Lung (tissue), 12 donors: Measurements from ENCODE around the gene ARHGEF1. TPM values are rescaled to one million over a fixed set of nuclear protein-coding genes. Genes with fewer than 3 reads are reported as not detected.
"Not testable (repeated sequence)": the region's sequence is repeated elsewhere in the genome, so short reads cannot be mapped to it uniquely, and the experiment has no call there.

Experiments
- ATAC-seq: fragments of 200-7000 bp; cut with Tn5 transposase; one replicate; pipeline ENCODE4 v1.9.1; 2020; ENCODE audit warnings: moderate number of reproducible peaks; ENCODE audit not compliant: insufficient read depth, low FRiP score
- DNase-seq, 3 donors: peaks; one replicate each; pipeline ENCODE4 v3.0.0-alpha.2; 2013 to 2017
- H3K27ac ChIP-seq, 2 donors: one replicate each; pipeline ENCODE4 v1.5.1; 2013; ENCODE audit warnings: mild to moderate bottlenecking in 2 of 2, moderate library complexity in 2 of 2, control low read depth in 1 of 2, inconsistent platforms in 1 of 2, low read depth in 1 of 2, low read length in 1 of 2
- H3K27me3 ChIP-seq, 3 donors: one replicate each; pipeline ENCODE4 v1.5.1; 2013; ENCODE audit warnings: low read length in 2 of 3; ENCODE audit not compliant: control insufficient read depth in 3 of 3, insufficient read depth in 3 of 3
- H3K36me3 ChIP-seq, 4 donors: one replicate each; pipeline ENCODE4 v1.5.1; 2013; ENCODE audit warnings: low read length in 4 of 4, mild to moderate bottlenecking in 1 of 4, moderate library complexity in 1 of 4; ENCODE audit not compliant: control insufficient read depth in 4 of 4, insufficient read depth in 4 of 4
- H3K4me1 ChIP-seq, 5 donors: one replicate each; pipeline ENCODE4 v1.5.1; 2013; ENCODE audit warnings: low read length in 5 of 5, mild to moderate bottlenecking in 2 of 5, moderate library complexity in 1 of 5; ENCODE audit not compliant: control insufficient read depth in 5 of 5, insufficient read depth in 5 of 5
- H3K4me3 ChIP-seq: one replicate; pipeline ENCODE4 v1.5.1; 2013; ENCODE audit warnings: mild to moderate bottlenecking, control low read depth, moderate library complexity
- H3K9ac ChIP-seq, 2 donors: one replicate each; pipeline ENCODE4 v1.5.1; 2013; ENCODE audit warnings: low read length in 2 of 2, control low read depth in 1 of 2; ENCODE audit not compliant: insufficient read depth in 1 of 2
- H3K9me3 ChIP-seq, 4 donors: one replicate each; pipeline ENCODE4 v1.5.1; 2013; ENCODE audit warnings: low read length in 3 of 4, mild to moderate bottlenecking in 1 of 4, moderate library complexity in 1 of 4; ENCODE audit not compliant: control insufficient read depth in 4 of 4, insufficient read depth in 3 of 4
- WGBS, 2 donors: extraction: QIAGEN DNeasy Blood & Tissue Kit; methylation state at CpG; one replicate each; pipeline ENCODE4 v1.1.7; 2013; 5-methylcytosine and 5-hydroxymethylcytosine counted together
- polyA plus RNA-seq, 2 donors: library from polyadenylated mRNA; stranded (reverse); fragments of 200-250 nt; gene quantifications; one replicate each; pipeline ENCODE4 v1.2.1, GENCODE V29; 2013
- total RNA-seq, 2 donors: library from RNA; depleted of rRNA in 1 of 2; stranded (reverse); fragments of >200 nt in 1 of 2; gene quantifications; one replicate each; pipeline ENCODE4 v1.2.1, GENCODE V29; 2014 to 2021
- TF ChIP-seq, protein P1 (sequence below): IDR thresholded peaks from 2 replicates; pipeline ENCODE4 v1.5.1; 2012; ENCODE audit warnings: mild to moderate bottlenecking; ENCODE audit errors: control extremely low read depth, extremely low read depth
- donor health status: control.
- donor health status: control.
- donor health status: Bipolar disorder and iron deficiency.
- donor health status: healthy.
- donor health status: DM: yes; HTN: yes; CAD: no.

ARHGEF1 gene
- total and polyA plus RNA-seq, 4 donors, result 55.4 to 231 (median 176) TPM

DNA sequence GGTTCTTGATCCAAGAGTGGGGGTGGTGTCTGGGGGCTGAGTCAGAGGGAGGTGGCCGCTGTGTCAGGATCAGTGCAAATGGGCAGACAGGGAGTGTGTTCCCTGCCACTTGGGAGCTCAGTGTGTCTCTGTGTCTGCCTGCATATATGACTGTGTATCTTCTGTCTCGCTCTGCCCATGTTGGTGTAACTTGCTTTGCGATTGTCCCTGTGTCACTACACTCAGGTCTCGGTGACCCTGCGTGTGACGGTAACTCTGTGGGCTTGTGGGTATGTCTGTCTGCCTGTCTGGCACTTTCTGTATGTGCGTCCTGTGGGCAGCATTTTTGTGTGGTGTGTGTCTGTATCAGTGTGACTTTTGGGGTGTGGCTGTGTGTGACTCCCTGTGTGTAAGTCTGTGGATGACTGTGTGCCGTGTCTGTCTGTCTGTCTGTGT is 53.4 kb downstream of the ARHGEF1 start:
- ATAC-seq, result no peak
- H3K27ac ChIP-seq, result no peak overlapping the region
- peaks cover 0 to 6% (median 0%) of the 10 kb centered on the region in 5 donors for H3K4me1 ChIP-seq
- TF ChIP-seq, protein P1, sequence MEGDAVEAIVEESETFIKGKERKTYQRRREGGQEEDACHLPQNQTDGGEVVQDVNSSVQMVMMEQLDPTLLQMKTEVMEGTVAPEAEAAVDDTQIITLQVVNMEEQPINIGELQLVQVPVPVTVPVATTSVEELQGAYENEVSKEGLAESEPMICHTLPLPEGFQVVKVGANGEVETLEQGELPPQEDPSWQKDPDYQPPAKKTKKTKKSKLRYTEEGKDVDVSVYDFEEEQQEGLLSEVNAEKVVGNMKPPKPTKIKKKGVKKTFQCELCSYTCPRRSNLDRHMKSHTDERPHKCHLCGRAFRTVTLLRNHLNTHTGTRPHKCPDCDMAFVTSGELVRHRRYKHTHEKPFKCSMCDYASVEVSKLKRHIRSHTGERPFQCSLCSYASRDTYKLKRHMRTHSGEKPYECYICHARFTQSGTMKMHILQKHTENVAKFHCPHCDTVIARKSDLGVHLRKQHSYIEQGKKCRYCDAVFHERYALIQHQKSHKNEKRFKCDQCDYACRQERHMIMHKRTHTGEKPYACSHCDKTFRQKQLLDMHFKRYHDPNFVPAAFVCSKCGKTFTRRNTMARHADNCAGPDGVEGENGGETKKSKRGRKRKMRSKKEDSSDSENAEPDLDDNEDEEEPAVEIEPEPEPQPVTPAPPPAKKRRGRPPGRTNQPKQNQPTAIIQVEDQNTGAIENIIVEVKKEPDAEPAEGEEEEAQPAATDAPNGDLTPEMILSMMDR, result no peak
- no peak overlapping the region for H3K9ac ChIP-seq
- H3K4me3 ChIP-seq, result no peak overlapping the region
- WGBS, 2 donors, result 75 to 82% methylated on average over 8 of the region's 8 CpGs
- no peaks in the 10 kb centered on the region for H3K36me3 ChIP-seq
- H3K9me3 ChIP-seq, result no peaks in the 10 kb centered on the region
- no peak for DNase-seq
- peaks cover 0 to 58% (median 53%) of the 10 kb centered on the region in 3 donors for H3K27me3 ChIP-seq

DNA sequence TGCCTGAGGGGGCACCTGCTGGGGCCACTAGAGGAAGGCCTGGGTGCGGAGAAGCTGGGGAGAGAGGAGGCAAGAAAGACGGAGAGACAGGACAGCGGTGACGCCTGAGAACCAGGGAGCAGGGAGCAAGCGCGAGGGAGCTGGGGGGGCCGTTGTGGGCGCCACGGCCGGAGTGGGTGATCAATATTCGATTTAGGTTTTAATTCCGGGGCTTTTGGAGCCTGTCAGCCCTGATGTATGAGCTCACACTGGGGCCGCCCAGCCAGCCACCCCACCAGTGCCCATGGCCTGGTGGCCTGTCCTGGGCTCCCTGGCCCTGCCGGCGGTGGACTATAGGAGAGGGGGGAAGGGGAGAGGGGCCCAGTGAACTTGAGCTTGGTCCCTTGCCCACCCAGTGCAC is 54.0 kb downstream of the ARHGEF1 start:
- DNase-seq (no peak), ATAC-seq (no peak)
- no peak overlapping the region for H3K27ac ChIP-seq
- no peaks in the 10 kb centered on the region for H3K9me3 ChIP-seq
- no peaks in the 10 kb centered on the region for H3K36me3 ChIP-seq
- 69 to 84% methylated on average over 7 to 15 of the region's 15 CpGs for WGBS, 2 donors
- peaks cover 0 to 55% (median 48%) of the 10 kb centered on the region in 3 donors for H3K27me3 ChIP-seq
- no peak overlapping the region for H3K9ac ChIP-seq
- peaks cover 0 to 6% (median 0%) of the 10 kb centered on the region in 5 donors for H3K4me1 ChIP-seq
- TF ChIP-seq, protein P1, result no peak
- H3K4me3 ChIP-seq, result no peak overlapping the region

DNA sequence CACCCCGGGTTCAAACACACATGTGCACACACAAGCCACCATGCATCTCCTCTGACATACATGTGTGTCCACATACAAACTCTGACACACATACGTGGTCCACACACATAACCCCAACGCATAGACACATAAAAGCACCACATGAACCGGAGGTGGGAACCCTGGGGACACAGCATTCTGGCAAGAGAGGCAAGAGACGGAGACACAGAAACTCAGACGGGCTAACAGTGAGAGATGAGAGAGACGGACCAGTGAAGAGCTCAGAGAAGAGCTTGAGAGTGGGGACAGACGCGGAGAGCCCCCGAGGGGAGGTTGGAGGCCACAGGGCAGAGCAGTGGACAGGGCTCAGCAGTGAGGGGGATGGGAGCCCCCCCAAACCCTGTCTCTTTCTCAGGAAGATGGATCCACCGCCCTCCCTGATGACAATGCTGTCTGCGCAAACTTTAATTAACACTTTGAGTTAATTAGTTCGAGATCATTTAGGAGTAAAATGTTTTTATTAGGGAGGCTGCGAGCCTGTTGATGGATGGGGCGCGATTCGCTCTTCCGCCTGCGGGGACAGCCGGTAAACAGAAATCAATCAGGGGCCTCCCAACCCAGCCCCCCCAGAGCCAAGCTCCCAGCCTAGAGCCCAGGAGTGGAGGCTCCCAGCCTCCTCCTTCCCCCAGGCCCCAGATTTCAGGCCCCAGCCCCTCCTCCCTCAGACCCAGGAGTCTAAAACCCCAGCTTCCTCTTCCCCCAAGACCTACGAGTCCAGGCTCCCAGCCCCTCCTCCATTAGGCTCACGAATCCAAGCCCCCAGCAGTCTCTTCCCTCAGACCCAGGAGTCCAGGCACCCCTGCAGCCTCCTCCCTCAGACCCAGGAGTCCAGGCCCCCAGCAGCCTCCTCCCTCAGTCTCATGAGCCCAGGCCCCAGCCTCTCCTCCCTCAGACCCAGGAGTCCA is 54.8 kb downstream of the ARHGEF1 start:
- ATAC-seq (no peak), DNase-seq (no peak)
- peaks cover 0 to 47% (median 39%) of the 10 kb centered on the region in 3 donors for H3K27me3 ChIP-seq
- no peak overlapping the region for H3K4me3 ChIP-seq
- WGBS, 2 donors, result 52 to 54% methylated on average over 22 of the region's 22 CpGs
- H3K9me3 ChIP-seq, result no peaks in the 10 kb centered on the region
- H3K9ac ChIP-seq, result no peak overlapping the region
- H3K4me1 ChIP-seq, result peaks cover 0 to 6% (median 0%) of the 10 kb centered on the region in 5 donors
- H3K27ac ChIP-seq, result no peak overlapping the region
- no peaks in the 10 kb centered on the region for H3K36me3 ChIP-seq
- TF ChIP-seq, protein P1, result no peak

DNA sequence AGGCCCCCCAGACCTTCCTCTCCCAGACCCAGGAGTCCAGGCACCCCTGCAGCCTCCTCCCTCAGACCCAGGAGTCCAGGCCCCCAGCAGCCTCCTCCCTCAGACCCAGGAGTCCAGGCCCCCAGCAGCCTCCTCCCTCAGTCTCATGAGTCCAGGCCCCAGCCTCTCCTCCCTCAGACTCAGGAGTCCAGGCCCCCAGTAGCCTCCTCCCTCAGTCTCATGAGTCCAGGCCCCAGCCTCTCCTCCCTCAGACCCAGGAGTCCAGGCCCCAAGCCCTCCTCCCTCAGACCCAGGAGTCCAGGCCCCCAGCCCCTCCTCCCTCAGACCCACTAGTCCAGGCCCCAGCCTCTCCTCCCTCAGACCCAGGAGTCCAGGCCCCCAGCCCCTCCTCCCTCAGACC is 56.2 kb downstream of the ARHGEF1 start:
- peaks cover 0 to 33% (median 26%) of the 10 kb centered on the region in 3 donors for H3K27me3 ChIP-seq
- not testable (repeated sequence) for H3K4me3 ChIP-seq, ATAC-seq, H3K36me3 ChIP-seq, H3K4me1 ChIP-seq, DNase-seq, H3K9me3 ChIP-seq, H3K27ac ChIP-seq, H3K9ac ChIP-seq
